HL-60 (cell line): Measurements from ENCODE around the gene SLC5A2.

Experiments
- DNase-seq, 2 experiments: peaks; one replicate each; pipeline ENCODE4 v3.0.0-alpha.2; 2010 to 2020; ENCODE audit warnings: low read depth in 1 of 2, low spot score in 1 of 2
- H3K27ac ChIP-seq: fragments of 250-450 bp; sonication (Bioruptor Pico); replicated peaks from 2 replicates; pipeline ENCODE4 v1.5.1; 2020; ENCODE audit warnings: mild to moderate bottlenecking, moderate library complexity
- H3K27me3 ChIP-seq: fragments of 250-450 bp; sonication (Bioruptor Pico); 2 replicates; pipeline ENCODE4 v1.5.1; 2021; ENCODE audit warnings: mild to moderate bottlenecking, moderate library complexity; ENCODE audit not compliant: insufficient read depth, poor library complexity, severe bottlenecking
- H3K4me3 ChIP-seq: replicated peaks from 2 replicates; pipeline ENCODE4 v1.5.1; 2011; ENCODE audit warnings: mild to moderate bottlenecking, control low read depth, low read length; ENCODE audit not compliant: insufficient read depth
- CTCF ChIP-seq: IDR thresholded peaks from one replicate; pipeline ENCODE4 v1.5.1; 2011; ENCODE audit warnings: low read length, control low read depth, inconsistent platforms; ENCODE audit not compliant: insufficient read depth
- GABPA ChIP-seq: IDR thresholded peaks from 2 replicates; pipeline ENCODE4 v1.6.1; 2012; ENCODE audit warnings: low read depth
- POLR2AphosphoS5 ChIP-seq: IDR thresholded peaks from 2 replicates; pipeline ENCODE4 v1.6.1; 2012; ENCODE audit warnings: low read depth
- SPI1 ChIP-seq: IDR thresholded peaks from 2 replicates; pipeline ENCODE4 v1.6.1; 2012; ENCODE audit warnings: low read depth, mild to moderate bottlenecking, borderline replicate concordance
- TF ChIP-seq, protein P1 (sequence below): IDR thresholded peaks from 2 replicates; pipeline ENCODE4 v1.6.1; 2012; ENCODE audit warnings: low read depth; ENCODE audit not compliant: insufficient replicate concordance

Gene SLC5A2

DNA sequence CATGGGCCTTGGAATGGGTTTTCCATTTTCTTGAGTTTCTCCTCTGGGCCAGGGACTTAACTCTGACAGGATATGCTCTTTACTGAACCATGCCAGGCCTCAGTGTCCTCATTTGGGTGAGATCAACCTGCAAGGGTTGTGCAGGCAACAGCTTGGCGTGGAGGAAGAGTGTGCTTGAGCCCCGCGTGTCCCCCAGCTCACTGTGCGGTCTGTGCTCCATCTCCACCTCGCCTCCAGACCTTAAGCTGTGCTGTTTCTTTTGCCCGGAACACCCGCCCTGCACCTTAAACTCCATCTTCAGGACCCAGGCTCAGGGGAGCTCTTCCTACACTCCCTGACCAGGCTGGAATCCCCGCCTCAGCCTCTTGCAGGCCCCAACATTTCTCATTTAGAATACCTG is 15.6 kb downstream of the SLC5A2 start:
- H3K4me3 ChIP-seq = no peak overlapping the region
- no peak for DNase-seq
- TF ChIP-seq CTCF (no peak), GABPA (no peak), SPI1 (no peak), POLR2AphosphoS5 (no peak)
- TF ChIP-seq, protein P1, sequence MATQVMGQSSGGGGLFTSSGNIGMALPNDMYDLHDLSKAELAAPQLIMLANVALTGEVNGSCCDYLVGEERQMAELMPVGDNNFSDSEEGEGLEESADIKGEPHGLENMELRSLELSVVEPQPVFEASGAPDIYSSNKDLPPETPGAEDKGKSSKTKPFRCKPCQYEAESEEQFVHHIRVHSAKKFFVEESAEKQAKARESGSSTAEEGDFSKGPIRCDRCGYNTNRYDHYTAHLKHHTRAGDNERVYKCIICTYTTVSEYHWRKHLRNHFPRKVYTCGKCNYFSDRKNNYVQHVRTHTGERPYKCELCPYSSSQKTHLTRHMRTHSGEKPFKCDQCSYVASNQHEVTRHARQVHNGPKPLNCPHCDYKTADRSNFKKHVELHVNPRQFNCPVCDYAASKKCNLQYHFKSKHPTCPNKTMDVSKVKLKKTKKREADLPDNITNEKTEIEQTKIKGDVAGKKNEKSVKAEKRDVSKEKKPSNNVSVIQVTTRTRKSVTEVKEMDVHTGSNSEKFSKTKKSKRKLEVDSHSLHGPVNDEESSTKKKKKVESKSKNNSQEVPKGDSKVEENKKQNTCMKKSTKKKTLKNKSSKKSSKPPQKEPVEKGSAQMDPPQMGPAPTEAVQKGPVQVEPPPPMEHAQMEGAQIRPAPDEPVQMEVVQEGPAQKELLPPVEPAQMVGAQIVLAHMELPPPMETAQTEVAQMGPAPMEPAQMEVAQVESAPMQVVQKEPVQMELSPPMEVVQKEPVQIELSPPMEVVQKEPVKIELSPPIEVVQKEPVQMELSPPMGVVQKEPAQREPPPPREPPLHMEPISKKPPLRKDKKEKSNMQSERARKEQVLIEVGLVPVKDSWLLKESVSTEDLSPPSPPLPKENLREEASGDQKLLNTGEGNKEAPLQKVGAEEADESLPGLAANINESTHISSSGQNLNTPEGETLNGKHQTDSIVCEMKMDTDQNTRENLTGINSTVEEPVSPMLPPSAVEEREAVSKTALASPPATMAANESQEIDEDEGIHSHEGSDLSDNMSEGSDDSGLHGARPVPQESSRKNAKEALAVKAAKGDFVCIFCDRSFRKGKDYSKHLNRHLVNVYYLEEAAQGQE = no peak

DNA sequence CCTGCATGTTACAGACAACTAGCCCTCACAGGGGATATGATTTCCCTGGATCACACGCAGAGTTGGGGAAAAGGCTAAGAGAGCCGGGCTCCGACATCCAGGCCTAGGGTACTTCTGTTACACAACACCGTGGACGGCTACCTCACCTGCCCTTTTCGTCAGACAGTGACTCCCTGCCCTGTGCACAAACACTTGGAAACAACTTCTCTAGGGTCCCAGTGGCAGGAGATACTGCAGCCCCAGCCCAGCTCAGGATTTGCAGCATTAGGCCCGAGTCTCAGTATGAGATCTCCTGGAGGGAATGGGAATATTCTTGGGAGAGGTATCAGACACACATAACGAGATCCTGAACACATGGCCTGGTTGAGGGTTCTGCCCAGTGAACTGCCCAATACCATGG is 17.0 kb downstream of the SLC5A2 start:
- TF ChIP-seq SPI1 (no peak), CTCF (no peak), GABPA (no peak), POLR2AphosphoS5 (no peak)
- TF ChIP-seq, protein P1 = no peak
- Histone ChIP-seq H3K4me3 (no peak overlapping the region), H3K27me3 (no peaks in the 10 kb centered on the region), H3K27ac (no peak overlapping the region)
- no peak for DNase-seq

More for the DNA sequence above, 15.6 kb downstream of the SLC5A2 start:
- H3K27ac ChIP-seq = no peak overlapping the region
- H3K27me3 ChIP-seq = no peaks in the 10 kb centered on the region

DNA sequence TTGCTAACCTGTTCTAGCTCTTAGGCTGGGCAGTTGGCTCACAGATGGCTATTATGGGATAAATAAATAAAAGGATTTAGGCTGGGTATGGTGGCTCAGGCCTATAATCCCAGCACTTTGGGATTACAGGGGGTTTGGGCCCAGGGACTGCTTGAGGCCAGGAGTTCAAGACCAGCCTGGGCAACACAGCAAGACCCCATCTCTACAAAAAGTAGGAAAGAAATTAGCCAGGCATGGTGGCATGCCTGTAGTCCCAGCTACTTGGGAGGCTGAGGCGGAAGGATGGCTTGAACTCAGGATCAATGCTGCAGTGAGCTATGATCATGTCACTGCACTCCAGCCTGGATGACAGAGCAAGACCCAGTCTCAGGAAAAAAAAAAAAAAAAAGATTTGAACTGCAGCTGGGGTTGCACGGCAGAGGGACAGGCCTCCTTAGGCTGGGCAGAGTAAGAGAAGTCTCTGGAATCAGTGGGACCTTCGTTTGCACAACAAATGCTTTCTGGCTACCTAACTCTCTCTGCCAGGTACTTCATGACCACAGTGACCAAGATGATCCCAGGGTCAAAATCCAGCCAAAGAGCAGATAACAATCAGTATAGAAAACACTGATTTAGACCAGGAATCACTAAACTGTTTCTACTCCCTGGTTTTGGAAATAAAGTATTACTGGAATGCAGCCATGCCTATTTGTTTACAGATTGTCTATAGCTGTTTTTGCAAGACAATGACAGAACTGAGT is 18.5 kb downstream of the SLC5A2 start:
- TF ChIP-seq POLR2AphosphoS5 = no peak
- TF ChIP-seq GABPA = no peak
- TF ChIP-seq, protein P1 = no peak
- TF ChIP-seq CTCF = no peak
- no peak for TF ChIP-seq SPI1
- no peaks in the 10 kb centered on the region for H3K27me3 ChIP-seq

More for the DNA sequence above, 18.5 kb downstream of the SLC5A2 start:
- H3K27ac ChIP-seq = no peak overlapping the region
- no peak overlapping the region for H3K4me3 ChIP-seq
- no peak for DNase-seq
